HepG2 (cell line): ENCODE data around the gene ETFRF1. TPM values are rescaled to one million over a fixed set of nuclear protein-coding genes. Genes with fewer than 3 reads are reported as not detected.

ENCODE experiments used
- CC2D1A ChIP-seq: sonication (generic); formaldehyde crosslinking; IDR thresholded peaks from 2 replicates; pipeline ENCODE4 v1.8.1; 2023; ENCODE audit warnings: mild to moderate bottlenecking, missing genetic modification reagents
- DNMT1 ChIP-seq: sonication (generic); formaldehyde crosslinking; IDR thresholded peaks from 2 replicates; pipeline ENCODE4 v1.5.1; 2020; ENCODE audit warnings: mild to moderate bottlenecking, missing genetic modification reagents
- ELF1 ChIP-seq: sonication (generic); formaldehyde crosslinking; IDR thresholded peaks from 2 replicates; pipeline ENCODE4 v1.4.0; 2020; ENCODE audit warnings: missing genetic modification reagents
- ETS1 ChIP-seq: sonication (generic); formaldehyde crosslinking; IDR thresholded peaks from 2 replicates; pipeline ENCODE4 v1.4.0; 2020; ENCODE audit warnings: missing genetic modification reagents
- HOXA3 ChIP-seq: sonication (generic); formaldehyde crosslinking; IDR thresholded peaks from 2 replicates; pipeline ENCODE4 v1.5.0; 2020; ENCODE audit warnings: missing genetic modification reagents
- MEIS2 ChIP-seq: sonication (generic); formaldehyde crosslinking; IDR thresholded peaks from 2 replicates; pipeline ENCODE4 v1.9.0; 2021; ENCODE audit warnings: mild to moderate bottlenecking, missing genetic modification reagents
- MLLT10 ChIP-seq: sonication (generic); formaldehyde crosslinking; IDR thresholded peaks from 2 replicates; pipeline ENCODE4 v1.4.0; 2020; ENCODE audit warnings: missing genetic modification reagents
- MTF2 ChIP-seq: sonication (generic); formaldehyde crosslinking; IDR thresholded peaks from 2 replicates; pipeline ENCODE4 v1.5.0; 2020; ENCODE audit warnings: missing genetic modification reagents, borderline replicate concordance
- MXD4 ChIP-seq: IDR thresholded peaks from 2 replicates; pipeline ENCODE4 v1.6.1; 2016; ENCODE audit warnings: mild to moderate bottlenecking, missing biosample characterization, missing genetic modification reagents
- PHF21A ChIP-seq: sonication (generic); formaldehyde crosslinking; IDR thresholded peaks from 2 replicates; pipeline ENCODE4 v1.5.0; 2020; ENCODE audit warnings: mild to moderate bottlenecking, missing genetic modification reagents
- RBAK ChIP-seq: sonication (generic); formaldehyde crosslinking; IDR thresholded peaks from 2 replicates; pipeline ENCODE4 v1.5.1; 2020; ENCODE audit warnings: mild to moderate bottlenecking, missing genetic modification reagents
- ZFY ChIP-seq: sonication (generic); formaldehyde crosslinking; IDR thresholded peaks from 2 replicates; pipeline ENCODE4 v1.4.0; 2020; ENCODE audit warnings: missing genetic modification reagents
- ZHX2 ChIP-seq, 2 experiments: sonication (generic) in 1 of 2; formaldehyde crosslinking in 1 of 2; IDR thresholded peaks; 2 replicates each; pipeline versions ENCODE4 v1.6.1 to v1.9.0; 2014 to 2022; ENCODE audit warnings: antibody characterized with exemption in 1 of 2, borderline replicate concordance in 1 of 2, inconsistent platforms in 1 of 2, low read depth in 1 of 2, missing genetic modification reagents in 1 of 2
- ZNF629 ChIP-seq: sonication (generic); formaldehyde crosslinking; conservative IDR thresholded peaks from 2 replicates; pipeline ENCODE4 v1.5.0; 2020; ENCODE audit warnings: missing genetic modification reagents
- ZNF652 ChIP-seq: IDR thresholded peaks from 2 replicates; pipeline ENCODE4 v1.6.1; 2016; ENCODE audit warnings: low read depth, borderline replicate concordance
- ZNF850 ChIP-seq: sonication (generic); formaldehyde crosslinking; conservative IDR thresholded peaks from 2 replicates; pipeline ENCODE4 v1.9.0; 2021; ENCODE audit warnings: mild to moderate bottlenecking, missing genetic modification reagents
- polyA plus RNA-seq, 8 experiments: library from polyadenylated mRNA; depleted of rRNA in 3 of 8; stranded (reverse) in 7 of 8; unstranded in 1 of 8; fragments of >200 nt; fragmentation: Illumina TruSeq in 4 of 8; extraction: Trizol in 4 of 8; gene quantifications; 2 replicates each; pipeline versions ENCODE4 v1.2.1 to v1.2.3, GENCODE V29; 2011 to 2016; ENCODE audit warnings: low read depth in 4 of 8, missing spikeins in 1 of 8, mixed read lengths in 1 of 8; ENCODE audit not compliant: insufficient read depth in 1 of 8
- total RNA-seq, 5 experiments: library from RNA; depleted of rRNA; stranded (reverse); fragments of >200 nt; fragmentation: Illumina TruSeq; extraction: Trizol; gene quantifications; 2 replicates each; pipeline ENCODE4 v1.2.3, GENCODE V29; 2016; ENCODE audit warnings: low read depth in 1 of 5
- TF ChIP-seq, protein P1 (sequence below): sonication (generic); formaldehyde crosslinking; IDR thresholded peaks from 2 replicates; pipeline ENCODE4 v1.8.1; 2023; ENCODE audit warnings: mild to moderate bottlenecking, moderate library complexity, missing genetic modification reagents
- TF ChIP-seq, protein P2 (sequence below): sonication (generic); formaldehyde crosslinking; IDR thresholded peaks from 2 replicates; pipeline ENCODE4 v1.8.1; 2022; ENCODE audit warnings: mild to moderate bottlenecking, missing genetic modification reagents
- TF ChIP-seq, protein P3 (sequence below): sonication (generic); formaldehyde crosslinking; IDR thresholded peaks from 2 replicates; pipeline ENCODE4 v1.4.0; 2020; ENCODE audit warnings: mild to moderate bottlenecking, missing genetic modification reagents

Gene ETFRF1
- total and polyA plus RNA-seq, 2 of the 13 experiments (the other 11 are each of a cell fraction or from before 2014, with no cell fraction given), result 6.8 to 7.0 TPM

DNA sequence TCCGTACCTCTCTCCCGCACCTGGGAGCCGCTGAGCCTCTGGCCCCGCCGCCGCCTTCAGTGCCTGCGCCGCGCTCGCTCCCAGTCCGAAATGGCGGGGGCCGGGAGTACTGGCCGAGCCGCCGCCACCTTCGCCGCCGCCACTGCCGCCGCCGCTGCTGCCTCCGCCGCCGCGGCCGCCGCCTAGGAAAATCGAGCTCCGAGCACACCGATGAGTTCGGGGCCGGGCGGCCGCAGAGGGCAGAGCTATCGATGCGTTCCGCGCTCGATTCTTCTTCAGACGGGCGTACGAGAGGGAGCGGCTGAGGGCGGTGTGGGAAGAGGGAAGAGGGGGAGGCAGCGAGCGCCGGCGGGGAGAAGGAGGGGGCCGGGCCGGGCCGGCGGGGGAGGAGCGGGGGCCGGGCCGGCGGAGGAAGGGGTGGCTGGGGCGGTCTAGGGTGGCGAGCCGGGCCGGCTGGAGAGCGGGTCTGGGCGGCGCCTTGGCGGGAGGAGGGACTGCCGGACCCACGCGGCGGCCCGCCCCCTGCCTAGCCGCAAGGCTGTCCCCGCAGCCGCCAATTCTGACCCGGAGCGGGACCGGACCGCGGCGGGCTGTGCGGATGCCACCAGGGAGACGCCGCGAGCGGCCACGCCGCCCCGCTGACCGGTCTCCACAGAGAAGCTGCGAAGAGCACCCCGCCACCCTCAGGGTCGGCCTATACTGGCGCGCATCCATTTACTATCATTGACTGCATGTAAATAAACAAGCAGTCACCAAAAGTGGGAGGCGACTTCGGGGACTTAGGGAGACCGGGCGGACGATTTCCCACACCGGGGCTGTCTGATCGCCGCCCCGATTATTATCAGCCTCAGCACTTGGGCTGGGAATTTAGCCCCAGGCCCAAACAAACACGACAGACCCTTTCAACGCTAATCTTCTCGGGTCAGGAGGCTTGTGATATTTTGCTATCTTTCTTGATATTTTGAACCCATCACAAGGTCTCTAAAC lies 56.0 kb downstream of the ETFRF1 start, which contains the start of gene KRAS (continued):
- TF ChIP-seq ZFY (CRISPR knock-in tag) (peak; percentile 66), ETS1 (CRISPR knock-in tag) (no peak), ZHX2 (IDR thresholded peaks at IDR 0.05; ENCODE audit: low read depth) (no peak), ZHX2 (CRISPR knock-in tag; IDR thresholded peaks at IDR 0.05; ENCODE audit: borderline replicate concordance) (no peak), CC2D1A (no peak), ZNF629 (CRISPR knock-in tag) (peak; percentile 28; the same call in 1 of the 2 replicates), PHF21A (peak; percentile 70; the same call in 1 of the 2 replicates), RBAK (CRISPR knock-in tag) (no peak), MLLT10 (no peak), DNMT1 (CRISPR knock-in tag) (no peak), MTF2 (peak; percentile 87; the same call in 1 of the 2 replicates), ELF1 (CRISPR knock-in tag) (peak; percentile 42; the same call in 1 of the 2 replicates), ZNF652 (CRISPR knock-in tag) (no peak), MXD4 (peak; percentile 24; the same call in 1 of the 2 replicates), ZNF850 (CRISPR knock-in tag) (0 out of 2 replicates have a peak, but pooled peaks have one; percentile 47), MEIS2 (CRISPR knock-in tag) (0 out of 2 replicates have a peak, but pooled peaks have one; percentile 80), HOXA3 (peak; percentile 64)
- TF ChIP-seq, protein P1, sequence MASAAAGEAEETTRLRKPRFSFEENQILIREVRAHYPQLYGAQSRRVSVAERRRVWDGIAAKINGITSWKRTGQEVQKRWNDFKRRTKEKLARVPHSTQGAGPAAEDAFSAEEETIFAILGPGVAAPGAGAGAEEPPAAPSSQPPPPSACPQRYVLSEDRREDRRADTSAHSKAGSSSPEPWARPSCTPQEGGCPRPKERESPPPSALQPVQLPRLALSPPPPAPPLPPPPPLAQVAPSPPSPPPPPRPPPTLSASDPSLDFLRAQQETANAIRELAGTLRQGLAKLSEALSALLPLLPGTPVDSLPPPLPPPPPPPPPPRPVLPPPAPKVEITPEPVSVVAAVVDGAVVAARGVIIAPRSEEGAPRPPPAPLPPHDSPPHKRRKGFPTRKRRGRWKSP (CRISPR knock-in tag), result 0 out of 2 replicates have a peak, but pooled peaks have one; percentile 56
- TF ChIP-seq, protein P2, sequence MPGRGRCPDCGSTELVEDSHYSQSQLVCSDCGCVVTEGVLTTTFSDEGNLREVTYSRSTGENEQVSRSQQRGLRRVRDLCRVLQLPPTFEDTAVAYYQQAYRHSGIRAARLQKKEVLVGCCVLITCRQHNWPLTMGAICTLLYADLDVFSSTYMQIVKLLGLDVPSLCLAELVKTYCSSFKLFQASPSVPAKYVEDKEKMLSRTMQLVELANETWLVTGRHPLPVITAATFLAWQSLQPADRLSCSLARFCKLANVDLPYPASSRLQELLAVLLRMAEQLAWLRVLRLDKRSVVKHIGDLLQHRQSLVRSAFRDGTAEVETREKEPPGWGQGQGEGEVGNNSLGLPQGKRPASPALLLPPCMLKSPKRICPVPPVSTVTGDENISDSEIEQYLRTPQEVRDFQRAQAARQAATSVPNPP (CRISPR knock-in tag), result 0 out of 2 replicates have a peak, but pooled peaks have one; percentile 18
- TF ChIP-seq, protein P3, sequence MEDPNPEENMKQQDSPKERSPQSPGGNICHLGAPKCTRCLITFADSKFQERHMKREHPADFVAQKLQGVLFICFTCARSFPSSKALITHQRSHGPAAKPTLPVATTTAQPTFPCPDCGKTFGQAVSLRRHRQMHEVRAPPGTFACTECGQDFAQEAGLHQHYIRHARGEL (CRISPR knock-in tag), result no peak
